BLaER1 (cell line): ENCODE data around the gene WBP11.

Experiments used
- H3K27ac ChIP-seq: shearing (Covaris generic); formaldehyde crosslinking; 2 replicates; pipeline ENCODE4 v1.8.1; 2022
- H3K27me3 ChIP-seq: shearing (Covaris generic); formaldehyde crosslinking; 2 replicates; pipeline ENCODE4 v1.8.1; 2022
- H3K36me3 ChIP-seq: shearing (Covaris generic); formaldehyde crosslinking; 2 replicates; pipeline ENCODE4 v1.8.1; 2022
- H3K4me1 ChIP-seq: shearing (Covaris generic); formaldehyde crosslinking; 2 replicates; pipeline ENCODE4 v1.8.1; 2022
- H3K4me2 ChIP-seq: shearing (Covaris generic); formaldehyde crosslinking; 2 replicates; pipeline ENCODE4 v1.8.1; 2022
- H3K4me3 ChIP-seq: shearing (Covaris generic); formaldehyde crosslinking; 2 replicates; pipeline ENCODE4 v1.8.1; 2022
- H3K9ac ChIP-seq: shearing (Covaris generic); formaldehyde crosslinking; 2 replicates; pipeline ENCODE4 v1.8.1; 2022
- H3K9me3 ChIP-seq: shearing (Covaris generic); formaldehyde crosslinking; 2 replicates; pipeline ENCODE4 v1.8.1; 2022
- H4K20me1 ChIP-seq: shearing (Covaris generic); formaldehyde crosslinking; 2 replicates; pipeline ENCODE4 v1.8.1; 2022
- Cebpa-rat ChIP-seq: shearing (Covaris generic); IDR thresholded peaks from 2 replicates; pipeline ENCODE4 v1.8.1; 2022

Gene WBP11

GRCh38 chr12:14795028-14795448 is 8.2 kb downstream of the WBP11 start:
- Histone ChIP-seq H4K20me1 (peaks cover 39% of the 10 kb centered on the region), H3K4me3 (no peak overlapping the region), H3K4me2 (no peak overlapping the region), H3K4me1 (no peaks in the 10 kb centered on the region), H3K27me3 (no peaks in the 10 kb centered on the region), H3K36me3 (peaks cover 92% of the 10 kb centered on the region), H3K9ac (no peak overlapping the region), H3K9me3 (no peaks in the 10 kb centered on the region), H3K27ac (no peak overlapping the region)
- no peak for TF ChIP-seq Cebpa-rat

GRCh38 chr12:14785568-14785967 is 17.7 kb downstream of the WBP11 start:
- Histone ChIP-seq H3K9me3 (no peaks in the 10 kb centered on the region), H3K27ac (no peak overlapping the region), H3K36me3 (peaks cover 62% of the 10 kb centered on the region), H3K9ac (no peak overlapping the region), H3K4me3 (no peak overlapping the region), H3K4me2 (no peak overlapping the region), H4K20me1 (no peaks in the 10 kb centered on the region), H3K27me3 (no peaks in the 10 kb centered on the region), H3K4me1 (no peaks in the 10 kb centered on the region)
- TF ChIP-seq Cebpa-rat, result no peak

GRCh38 chr12:14784471-14784870 is 18.8 kb downstream of the WBP11 start:
- peaks cover 52% of the 10 kb centered on the region for H3K36me3 ChIP-seq
- TF ChIP-seq Cebpa-rat, result no peak
- no peaks in the 10 kb centered on the region for H3K4me1 ChIP-seq
- no peak overlapping the region for H3K27ac ChIP-seq
- H3K9ac ChIP-seq, result no peak overlapping the region
- no peaks in the 10 kb centered on the region for H3K9me3 ChIP-seq
- H3K4me3 ChIP-seq, result no peak overlapping the region
- no peak overlapping the region for H3K4me2 ChIP-seq
- no peaks in the 10 kb centered on the region for H3K27me3 ChIP-seq
- no peaks in the 10 kb centered on the region for H4K20me1 ChIP-seq

GRCh38 chr12:14782756-14783155 is 20.5 kb downstream of the WBP11 start:
- Histone ChIP-seq H3K9ac (no peak overlapping the region), H3K4me3 (no peak overlapping the region), H3K36me3 (peaks cover 34% of the 10 kb centered on the region), H3K4me1 (no peaks in the 10 kb centered on the region), H3K27ac (no peak overlapping the region), H3K4me2 (no peak overlapping the region), H3K9me3 (no peaks in the 10 kb centered on the region), H4K20me1 (no peaks in the 10 kb centered on the region), H3K27me3 (no peaks in the 10 kb centered on the region)
- no peak for TF ChIP-seq Cebpa-rat

GRCh38 chr12:14781563-14781962 is 21.7 kb downstream of the WBP11 start:
- Histone ChIP-seq H4K20me1 (no peaks in the 10 kb centered on the region), H3K36me3 (peaks cover 22% of the 10 kb centered on the region), H3K27ac (no peak overlapping the region), H3K9ac (no peak overlapping the region), H3K27me3 (no peaks in the 10 kb centered on the region; the same call in 1 of the 2 replicates), H3K4me1 (no peaks in the 10 kb centered on the region), H3K9me3 (no peaks in the 10 kb centered on the region), H3K4me2 (no peak overlapping the region), H3K4me3 (no peak overlapping the region)
- no peak for TF ChIP-seq Cebpa-rat

- Histone ChIP-seq H3K4me3 (no peak overlapping the region), H3K4me2 (no peak overlapping the region)
Measured at GRCh38 chr12:14780859-14781258, 22.4 kb downstream of the WBP11 start.

GRCh38 chr12:14779834-14780233 is 23.4 kb downstream of the WBP11 start:
- H3K4me1 ChIP-seq, result peaks cover 4% of the 10 kb centered on the region
- H3K27ac ChIP-seq, result no peak overlapping the region
- no peak for TF ChIP-seq Cebpa-rat
- peaks cover 11% of the 10 kb centered on the region; the same call in 1 of the 2 replicates for H3K36me3 ChIP-seq
- no peak overlapping the region for H3K9ac ChIP-seq
- H4K20me1 ChIP-seq, result 0 out of 2 replicates have a peak, but pooled peaks cover 6% of the 10 kb centered on the region
- no peak overlapping the region for H3K4me2 ChIP-seq
- no peak overlapping the region for H3K4me3 ChIP-seq
- no peaks in the 10 kb centered on the region for H3K9me3 ChIP-seq
- peaks cover 16% of the 10 kb centered on the region for H3K27me3 ChIP-seq

More at GRCh38 chr12:14780859-14781258, 22.4 kb downstream of the WBP11 start:
- Histone ChIP-seq H3K9me3 (no peaks in the 10 kb centered on the region), H3K27ac (no peak overlapping the region), H3K36me3 (peaks cover 20% of the 10 kb centered on the region; the same call in 1 of the 2 replicates), H3K27me3 (peaks cover 6% of the 10 kb centered on the region), H3K4me1 (no peaks in the 10 kb centered on the region), H4K20me1 (0 out of 2 replicates have a peak, but pooled peaks cover 4% of the 10 kb centered on the region), H3K9ac (no peak overlapping the region)
- no peak for TF ChIP-seq Cebpa-rat

- Histone ChIP-seq H3K27ac (no peak overlapping the region), H3K9me3 (peaks cover 14% of the 10 kb centered on the region; the same call in 1 of the 2 replicates), H3K4me2 (no peak overlapping the region)
Measured at GRCh38 chr12:14777271-14777670, 26.0 kb downstream of the WBP11 start.

GRCh38 chr12:14776236-14776961 is 26.9 kb downstream of the WBP11 start:
- 0 out of 2 replicates have a peak, but pooled peaks cover 6% of the 10 kb centered on the region for H4K20me1 ChIP-seq
- peaks cover 25% of the 10 kb centered on the region for H3K4me1 ChIP-seq
- H3K36me3 ChIP-seq, result no peaks in the 10 kb centered on the region
- no peak overlapping the region for H3K4me3 ChIP-seq
- H3K9ac ChIP-seq, result no peak overlapping the region
- H3K27me3 ChIP-seq, result peaks cover 37% of the 10 kb centered on the region
- H3K9me3 ChIP-seq, result peaks cover 14% of the 10 kb centered on the region; the same call in 1 of the 2 replicates
- no peak overlapping the region for H3K4me2 ChIP-seq
- no peak for TF ChIP-seq Cebpa-rat
- H3K27ac ChIP-seq, result no peak overlapping the region

More at GRCh38 chr12:14777271-14777670, 26.0 kb downstream of the WBP11 start:
- H3K27me3 ChIP-seq, result peaks cover 37% of the 10 kb centered on the region
- H4K20me1 ChIP-seq, result 0 out of 2 replicates have a peak, but pooled peaks cover 6% of the 10 kb centered on the region
- no peak for TF ChIP-seq Cebpa-rat
- no peak overlapping the region for H3K4me3 ChIP-seq
- no peaks in the 10 kb centered on the region for H3K36me3 ChIP-seq
- no peak overlapping the region for H3K9ac ChIP-seq
- H3K4me1 ChIP-seq, result peaks cover 19% of the 10 kb centered on the region

GRCh38 chr12:14775636-14775980 is 27.7 kb downstream of the WBP11 start:
- no peak overlapping the region for H3K27ac ChIP-seq
- H3K9ac ChIP-seq, result no peak overlapping the region
- no peak overlapping the region for H3K4me3 ChIP-seq

More at GRCh38 chr12:14775636-14775980, 27.7 kb downstream of the WBP11 start:
- peaks cover 25% of the 10 kb centered on the region for H3K4me1 ChIP-seq
- peak overlapping the region; percentile 90; the same call in 1 of the 2 replicates for H3K4me2 ChIP-seq
- no peak for TF ChIP-seq Cebpa-rat
- H3K27me3 ChIP-seq, result peaks cover 37% of the 10 kb centered on the region
- H3K36me3 ChIP-seq, result no peaks in the 10 kb centered on the region
- peaks cover 14% of the 10 kb centered on the region; the same call in 1 of the 2 replicates for H3K9me3 ChIP-seq
- 0 out of 2 replicates have a peak, but pooled peaks cover 6% of the 10 kb centered on the region for H4K20me1 ChIP-seq
